BE2C (cell line): ENCODE results near the gene KMT2B.
"Not testable (repeated sequence)": the region's sequence is repeated elsewhere in the genome, so short reads cannot be mapped to it uniquely, and the experiment has no call there.

Experiments
- DNase-seq: peaks from one replicate; pipeline ENCODE4 v3.0.0-alpha.2; 2020
- H3K27me3 ChIP-seq: fragments of 250-450 bp; sonication (Bioruptor Pico); 2 replicates; pipeline ENCODE4 v1.5.1; 2020; ENCODE audit warnings: mild to moderate bottlenecking
- H3K36me3 ChIP-seq: fragments of 250-450 bp; sonication (Bioruptor Pico); 2 replicates; pipeline ENCODE4 v1.5.1; 2020; ENCODE audit warnings: mild to moderate bottlenecking
- H3K4me1 ChIP-seq: fragments of 250-450 bp; sonication (Bioruptor Pico); 2 replicates; pipeline ENCODE4 v1.5.1; 2020
- H3K4me3 ChIP-seq: 2 replicates; pipeline ENCODE4 v1.5.1; 2011; ENCODE audit warnings: low read depth, low read length
- H3K9me3 ChIP-seq: fragments of 250-450 bp; sonication (Bioruptor Pico); 2 replicates; pipeline ENCODE4 v1.5.1; 2020
- TF ChIP-seq, protein P1 (sequence below): IDR thresholded peaks from 2 replicates; pipeline ENCODE4 v1.5.1; 2012; ENCODE audit warnings: mild to moderate bottlenecking, low read depth, low read length

The KMT2B gene

DNA sequence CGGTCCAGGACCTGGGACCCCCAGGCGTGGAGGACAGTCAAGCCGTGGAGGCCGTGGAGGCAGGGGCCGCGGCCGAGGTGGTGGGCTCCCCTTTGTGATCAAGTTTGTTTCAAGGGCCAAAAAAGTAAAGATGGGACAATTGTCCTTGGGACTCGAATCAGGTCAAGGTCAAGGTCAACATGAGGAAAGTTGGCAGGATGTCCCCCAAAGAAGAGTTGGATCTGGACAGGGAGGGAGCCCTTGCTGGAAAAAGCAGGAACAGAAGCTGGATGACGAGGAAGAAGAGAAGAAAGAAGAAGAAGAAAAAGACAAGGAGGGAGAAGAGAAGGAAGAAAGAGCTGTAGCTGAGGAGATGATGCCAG, 2.3 kb downstream of the KMT2B start:
- TF ChIP-seq, protein P1, sequence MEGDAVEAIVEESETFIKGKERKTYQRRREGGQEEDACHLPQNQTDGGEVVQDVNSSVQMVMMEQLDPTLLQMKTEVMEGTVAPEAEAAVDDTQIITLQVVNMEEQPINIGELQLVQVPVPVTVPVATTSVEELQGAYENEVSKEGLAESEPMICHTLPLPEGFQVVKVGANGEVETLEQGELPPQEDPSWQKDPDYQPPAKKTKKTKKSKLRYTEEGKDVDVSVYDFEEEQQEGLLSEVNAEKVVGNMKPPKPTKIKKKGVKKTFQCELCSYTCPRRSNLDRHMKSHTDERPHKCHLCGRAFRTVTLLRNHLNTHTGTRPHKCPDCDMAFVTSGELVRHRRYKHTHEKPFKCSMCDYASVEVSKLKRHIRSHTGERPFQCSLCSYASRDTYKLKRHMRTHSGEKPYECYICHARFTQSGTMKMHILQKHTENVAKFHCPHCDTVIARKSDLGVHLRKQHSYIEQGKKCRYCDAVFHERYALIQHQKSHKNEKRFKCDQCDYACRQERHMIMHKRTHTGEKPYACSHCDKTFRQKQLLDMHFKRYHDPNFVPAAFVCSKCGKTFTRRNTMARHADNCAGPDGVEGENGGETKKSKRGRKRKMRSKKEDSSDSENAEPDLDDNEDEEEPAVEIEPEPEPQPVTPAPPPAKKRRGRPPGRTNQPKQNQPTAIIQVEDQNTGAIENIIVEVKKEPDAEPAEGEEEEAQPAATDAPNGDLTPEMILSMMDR = no peak
- H3K36me3 ChIP-seq = peaks cover 47% of the 10 kb centered on the region
- no peaks in the 10 kb centered on the region for H3K4me1 ChIP-seq

DNA sequence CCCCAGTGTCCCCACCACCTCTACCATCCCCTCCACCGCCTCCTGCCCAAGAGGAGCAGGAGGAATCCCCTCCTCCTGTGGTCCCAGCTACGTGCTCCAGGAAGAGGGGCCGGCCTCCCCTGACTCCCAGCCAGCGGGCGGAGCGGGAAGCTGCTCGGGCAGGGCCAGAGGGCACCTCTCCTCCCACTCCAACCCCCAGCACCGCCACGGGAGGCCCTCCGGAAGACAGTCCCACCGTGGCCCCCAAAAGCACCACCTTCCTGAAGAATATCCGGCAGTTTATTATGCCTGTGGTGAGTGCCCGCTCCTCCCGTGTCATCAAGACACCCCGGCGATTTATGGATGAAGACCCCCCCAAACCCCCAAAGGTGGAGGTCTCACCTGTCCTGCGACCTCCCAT, 2.8 kb downstream of the KMT2B start:
- Histone ChIP-seq H3K27me3 (no peaks in the 10 kb centered on the region), H3K9me3 (no peaks in the 10 kb centered on the region), H3K4me1 (no peaks in the 10 kb centered on the region), H3K36me3 (peaks cover 52% of the 10 kb centered on the region), H3K4me3 (no peak overlapping the region)
- DNase-seq = no peak
- TF ChIP-seq, protein P1 = no peak

More for the DNA sequence above, 2.3 kb downstream of the KMT2B start:
- Histone ChIP-seq H3K9me3 (no peaks in the 10 kb centered on the region), H3K4me3 (no peak overlapping the region), H3K27me3 (no peaks in the 10 kb centered on the region)
- no peak for DNase-seq

DNA sequence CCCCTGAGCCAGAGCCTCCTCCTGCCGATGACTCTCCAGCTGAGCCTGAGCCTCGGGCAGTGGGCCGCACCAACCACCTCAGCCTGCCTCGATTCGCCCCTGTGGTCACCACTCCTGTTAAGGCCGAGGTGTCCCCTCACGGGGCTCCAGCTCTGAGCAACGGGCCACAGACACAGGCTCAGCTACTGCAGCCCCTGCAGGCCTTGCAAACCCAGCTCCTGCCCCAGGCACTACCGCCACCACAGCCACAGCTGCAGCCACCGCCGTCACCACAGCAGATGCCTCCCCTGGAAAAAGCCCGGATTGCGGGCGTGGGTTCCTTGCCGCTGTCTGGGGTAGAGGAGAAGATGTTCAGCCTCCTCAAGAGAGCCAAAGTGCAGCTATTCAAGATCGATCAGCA, 3.6 kb downstream of the KMT2B start:
- DNase-seq = no peak
- Histone ChIP-seq H3K36me3 (peaks cover 59% of the 10 kb centered on the region), H3K27me3 (no peaks in the 10 kb centered on the region), H3K4me1 (no peaks in the 10 kb centered on the region), H3K9me3 (no peaks in the 10 kb centered on the region), H3K4me3 (no peak overlapping the region)
- TF ChIP-seq, protein P1 = no peak

DNA sequence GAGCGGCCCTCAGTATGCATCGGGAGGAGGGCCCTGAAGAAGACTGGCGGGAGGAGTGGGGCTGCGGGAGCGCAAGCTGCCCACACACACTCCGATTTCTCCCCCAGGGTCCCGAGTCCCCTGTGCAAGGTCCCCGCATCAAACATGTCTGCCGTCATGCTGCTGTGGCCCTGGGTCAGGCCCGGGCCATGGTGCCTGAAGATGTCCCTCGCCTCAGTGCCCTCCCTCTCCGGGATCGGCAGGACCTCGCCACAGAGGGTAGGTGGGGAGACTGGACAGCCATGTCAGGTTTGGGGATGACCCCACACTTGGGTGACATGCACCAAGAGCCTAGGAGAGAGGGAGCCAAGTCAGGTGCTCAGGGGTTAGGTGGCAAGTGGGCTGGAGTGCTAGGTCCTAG, 4.7 kb downstream of the KMT2B start:
- Histone ChIP-seq H3K4me3 (no peak overlapping the region), H3K4me1 (no peaks in the 10 kb centered on the region), H3K9me3 (no peaks in the 10 kb centered on the region), H3K36me3 (peaks cover 67% of the 10 kb centered on the region), H3K27me3 (no peaks in the 10 kb centered on the region)
- DNase-seq = no peak
- TF ChIP-seq, protein P1 = no peak

DNA sequence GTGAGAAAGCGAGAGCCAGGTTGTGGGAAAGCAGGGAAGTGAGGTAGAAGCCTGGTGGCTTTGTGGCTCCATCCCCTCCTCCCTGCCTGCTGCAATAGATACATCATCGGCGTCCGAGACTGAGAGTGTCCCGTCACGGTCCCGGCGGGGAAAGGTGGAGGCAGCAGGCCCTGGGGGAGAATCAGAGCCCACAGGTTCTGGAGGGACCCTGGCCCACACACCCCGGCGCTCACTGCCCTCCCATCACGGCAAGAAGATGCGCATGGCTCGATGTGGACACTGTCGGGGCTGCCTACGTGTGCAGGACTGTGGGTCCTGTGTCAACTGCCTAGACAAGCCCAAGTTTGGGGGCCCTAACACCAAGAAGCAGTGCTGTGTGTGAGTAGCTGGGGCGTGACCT, 5.1 kb downstream of the KMT2B start:
- no peak for DNase-seq
- peaks cover 72% of the 10 kb centered on the region for H3K36me3 ChIP-seq
- H3K4me1 ChIP-seq = no peaks in the 10 kb centered on the region
- TF ChIP-seq, protein P1 = no peak
- no peak overlapping the region for H3K4me3 ChIP-seq
- no peaks in the 10 kb centered on the region for H3K9me3 ChIP-seq
- no peaks in the 10 kb centered on the region for H3K27me3 ChIP-seq

DNA sequence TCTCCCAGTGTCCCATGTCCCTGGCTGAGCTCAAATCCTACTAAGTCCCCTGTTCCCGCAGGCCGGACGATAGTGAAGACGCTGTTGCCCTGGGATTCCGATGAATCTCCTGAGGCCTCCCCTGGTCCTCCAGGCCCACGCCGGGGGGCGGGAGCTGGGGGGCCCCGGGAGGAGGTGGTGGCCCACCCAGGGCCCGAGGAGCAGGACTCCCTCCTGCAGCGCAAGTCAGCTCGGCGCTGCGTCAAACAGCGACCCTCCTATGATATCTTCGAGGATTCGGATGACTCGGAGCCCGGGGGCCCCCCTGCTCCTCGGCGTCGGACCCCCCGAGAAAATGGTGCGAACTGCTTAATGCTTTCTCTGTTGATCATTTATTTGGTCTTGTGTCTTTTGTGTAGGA, 5.9 kb downstream of the KMT2B start:
- no peak for DNase-seq
- Histone ChIP-seq H3K4me3 (no peak overlapping the region), H3K9me3 (no peaks in the 10 kb centered on the region), H3K27me3 (no peaks in the 10 kb centered on the region), H3K4me1 (no peaks in the 10 kb centered on the region), H3K36me3 (peaks cover 79% of the 10 kb centered on the region)
- TF ChIP-seq, protein P1 = no peak

DNA sequence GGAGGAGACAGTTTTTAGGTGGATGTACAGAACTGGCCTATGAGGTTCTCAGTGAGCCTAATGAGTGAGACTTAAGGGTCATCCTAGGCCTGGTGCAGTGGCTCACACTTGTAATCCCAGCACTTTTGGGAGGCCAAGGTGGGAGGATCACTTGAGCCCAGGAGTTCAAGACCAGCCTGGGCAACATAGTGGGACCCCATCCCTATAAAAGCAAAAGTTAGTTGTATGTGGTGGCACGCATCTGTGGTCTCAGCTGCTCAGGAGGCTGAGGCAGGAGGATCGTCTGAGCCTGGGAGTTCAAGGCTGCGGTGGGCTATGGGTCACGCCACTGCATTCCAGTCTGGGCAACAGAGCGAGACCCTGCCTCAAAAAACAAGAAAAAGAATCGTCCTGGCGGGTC, 6.3 kb downstream of the KMT2B start:
- H3K9me3 ChIP-seq, H3K27me3 ChIP-seq, H3K4me1 ChIP-seq, DNase-seq, H3K4me3 ChIP-seq: not testable (repeated sequence)
- H3K36me3 ChIP-seq = peaks cover 84% of the 10 kb centered on the region
